Measurements from ENCODE around the gene SUGP2.

- TF ChIP-seq, protein P1, sequence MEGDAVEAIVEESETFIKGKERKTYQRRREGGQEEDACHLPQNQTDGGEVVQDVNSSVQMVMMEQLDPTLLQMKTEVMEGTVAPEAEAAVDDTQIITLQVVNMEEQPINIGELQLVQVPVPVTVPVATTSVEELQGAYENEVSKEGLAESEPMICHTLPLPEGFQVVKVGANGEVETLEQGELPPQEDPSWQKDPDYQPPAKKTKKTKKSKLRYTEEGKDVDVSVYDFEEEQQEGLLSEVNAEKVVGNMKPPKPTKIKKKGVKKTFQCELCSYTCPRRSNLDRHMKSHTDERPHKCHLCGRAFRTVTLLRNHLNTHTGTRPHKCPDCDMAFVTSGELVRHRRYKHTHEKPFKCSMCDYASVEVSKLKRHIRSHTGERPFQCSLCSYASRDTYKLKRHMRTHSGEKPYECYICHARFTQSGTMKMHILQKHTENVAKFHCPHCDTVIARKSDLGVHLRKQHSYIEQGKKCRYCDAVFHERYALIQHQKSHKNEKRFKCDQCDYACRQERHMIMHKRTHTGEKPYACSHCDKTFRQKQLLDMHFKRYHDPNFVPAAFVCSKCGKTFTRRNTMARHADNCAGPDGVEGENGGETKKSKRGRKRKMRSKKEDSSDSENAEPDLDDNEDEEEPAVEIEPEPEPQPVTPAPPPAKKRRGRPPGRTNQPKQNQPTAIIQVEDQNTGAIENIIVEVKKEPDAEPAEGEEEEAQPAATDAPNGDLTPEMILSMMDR (optimal IDR thresholded peaks at IDR 0.05 in 1 of 3, IDR thresholded peaks at IDR 0.05 in 1 of 3, conservative IDR thresholded peaks at IDR 0.05 in 1 of 3; ENCODE audit: extremely low read depth in 1 of 3, insufficient read depth in 2 of 3, low read length in 3 of 3): no peak
- TF ChIP-seq EZH2 (IDR thresholded peaks at IDR 0.05; ENCODE audit: low read length): no peak
Observed at GRCh38 chr19:18972301-18972811, 61.0 kb downstream of the SUGP2 start.

Data from keratinocyte (primary cell).